ENCODE results near the gene CTSF.

- TF ChIP-seq CTCF (conservative IDR thresholded peaks at IDR 0.05 in 1 of 2, IDR thresholded peaks at IDR 0.05 in 1 of 2; ENCODE audit: low read depth in 1 of 2, low read length in 2 of 2) = no peak
- no peak for TF ChIP-seq EZH2 (IDR thresholded peaks at IDR 0.05; ENCODE audit: low read length, missing control alignments)
Measured at GRCh38 chr11:66529655-66530054, 38.8 kb downstream of the CTSF start.

Data from fibroblast of lung (primary cell).